Neutrophil (primary cell): ENCODE data around the gene MEIOB.
"Not testable (repeated sequence)": the region's sequence is repeated elsewhere in the genome, so short reads cannot be mapped to it uniquely, and the experiment has no call there.

Experiments used
- H3K27ac ChIP-seq: fragments of 200-600 bp; sonication (generic); 2 replicates; pipeline ENCODE4 v1.5.1; 2016; ENCODE audit warnings: mild to moderate bottlenecking, moderate library complexity
- H3K27me3 ChIP-seq: fragments of 200-600 bp; sonication (generic); 2 replicates; pipeline ENCODE4 v1.6.0; 2016; ENCODE audit warnings: mild to moderate bottlenecking
- H3K36me3 ChIP-seq: fragments of 200-600 bp; sonication (generic); 2 replicates; pipeline ENCODE4 v1.5.1; 2017
- H3K4me1 ChIP-seq, 2 experiments: fragments of 200-600 bp in 1 of 2; sonication (generic) in 1 of 2; 1 replicate in 1 of 2; 2 replicates in 1 of 2; pipeline versions ENCODE4 v1.5.1 to v1.6.1; 2013 to 2016; ENCODE audit warnings: low read depth in 1 of 2, low read length in 1 of 2, mild to moderate bottlenecking in 1 of 2, moderate library complexity in 1 of 2; ENCODE audit not compliant: control insufficient read depth in 1 of 2, insufficient read depth in 1 of 2
- H3K4me3 ChIP-seq, 2 experiments: fragments of 200-600 bp in 1 of 2; sonication (generic) in 1 of 2; 1 replicate in 1 of 2; 2 replicates in 1 of 2; pipeline ENCODE4 v1.5.1; 2013 to 2016; ENCODE audit warnings: low read depth in 1 of 2, low read length in 1 of 2, mild to moderate bottlenecking in 1 of 2, moderate library complexity in 1 of 2
- H3K9me3 ChIP-seq: fragments of 200-600 bp; sonication (generic); 2 replicates; pipeline ENCODE4 v1.5.1; 2016
- CTCF ChIP-seq: fragments of 200-600 bp; sonication (generic); IDR thresholded peaks from 2 replicates; pipeline ENCODE4 v1.5.1; 2016; ENCODE audit warnings: antibody characterized with exemption

Gene MEIOB

GRCh38 chr16:1871974-1872635, at the start of gene MEIOB:
Gene MEIOB (minus strand): TSS chr16:1872164. CDS start chr16:1868175, 3,989 bp downstream.
- Histone ChIP-seq H3K9me3 (peaks cover 4% of the 10 kb centered on the region), H3K4me1 (peaks cover 0 to 5% of the 10 kb centered on the region in 2 experiments), H3K27ac (no peak within 1 kb of the TSS), H3K27me3 (peaks cover 78% of the 10 kb centered on the region), H3K4me3 (no peak within 1 kb of the TSS), H3K36me3 (no peaks in the 10 kb centered on the region)
- no peak for TF ChIP-seq CTCF

- H3K4me3 ChIP-seq, result no peak overlapping the region
- TF ChIP-seq CTCF, result no peak
- peaks cover 93% of the 10 kb centered on the region for H3K27me3 ChIP-seq
- no peaks in the 10 kb centered on the region for H3K36me3 ChIP-seq
- H3K4me1 ChIP-seq, result no peaks in the 10 kb centered on the region
- H3K9me3 ChIP-seq, result no peaks in the 10 kb centered on the region
- no peak overlapping the region for H3K27ac ChIP-seq
Measured at GRCh38 chr16:1920727-1921171, 48.8 kb upstream of the MEIOB start.

- H3K9me3 ChIP-seq, H3K4me3 ChIP-seq, H3K36me3 ChIP-seq, H3K27ac ChIP-seq, H3K4me1 ChIP-seq: not testable (repeated sequence)
- H3K27me3 ChIP-seq, result peaks cover 99% of the 10 kb centered on the region
Measured at GRCh38 chr16:1920122-1920521, 48.2 kb upstream of the MEIOB start.

- Histone ChIP-seq H3K27ac (no peak overlapping the region), H3K36me3 (no peaks in the 10 kb centered on the region), H3K27me3 (peaks cover 100% of the 10 kb centered on the region), H3K4me3 (no peak overlapping the region), H3K4me1 (no peaks in the 10 kb centered on the region), H3K9me3 (no peaks in the 10 kb centered on the region)
- no peak for TF ChIP-seq CTCF
Measured at GRCh38 chr16:1919327-1919998, 47.5 kb upstream of the MEIOB start.

- no peak within 1 kb of the TSS for H3K27ac ChIP-seq
- TF ChIP-seq CTCF, result no peak
- no peaks in the 10 kb centered on the region for H3K9me3 ChIP-seq
- no peaks in the 10 kb centered on the region for H3K4me1 ChIP-seq
- H3K36me3 ChIP-seq, result no peaks in the 10 kb centered on the region
- H3K27me3 ChIP-seq, result peaks cover 100% of the 10 kb centered on the region
- no peak within 1 kb of the TSS for H3K4me3 ChIP-seq
Measured at GRCh38 chr16:1918351-1919326, 46.7 kb upstream of the MEIOB start, which contains the start of gene HS3ST6. Gene HS3ST6 (minus strand): TSS chr16:1918415. CDS start chr16:1918323, 92 bp downstream.
